Stimulated activated CD4-positive, alpha-beta T cell treated with anti-CD3 and anti-CD28 coated beads, TNF-alpha, amount 100 ng/mL, for 24 hours (primary cell): Measurements from ENCODE around the gene ZFYVE16.
A peak's percentile ranks its signal among the peaks of the same experiment; 100 is the strongest.
"Not testable (repeated sequence)": the region's sequence is repeated elsewhere in the genome, so short reads cannot be mapped to it uniquely, and the experiment has no call there.

Experiments
- DNase-seq, 3 experiments: peaks; one replicate each; pipeline ENCODE4 v3.0.0-alpha.2; 2020; ENCODE audit warnings: low read depth in 3 of 3

ZFYVE16 gene

DNA sequence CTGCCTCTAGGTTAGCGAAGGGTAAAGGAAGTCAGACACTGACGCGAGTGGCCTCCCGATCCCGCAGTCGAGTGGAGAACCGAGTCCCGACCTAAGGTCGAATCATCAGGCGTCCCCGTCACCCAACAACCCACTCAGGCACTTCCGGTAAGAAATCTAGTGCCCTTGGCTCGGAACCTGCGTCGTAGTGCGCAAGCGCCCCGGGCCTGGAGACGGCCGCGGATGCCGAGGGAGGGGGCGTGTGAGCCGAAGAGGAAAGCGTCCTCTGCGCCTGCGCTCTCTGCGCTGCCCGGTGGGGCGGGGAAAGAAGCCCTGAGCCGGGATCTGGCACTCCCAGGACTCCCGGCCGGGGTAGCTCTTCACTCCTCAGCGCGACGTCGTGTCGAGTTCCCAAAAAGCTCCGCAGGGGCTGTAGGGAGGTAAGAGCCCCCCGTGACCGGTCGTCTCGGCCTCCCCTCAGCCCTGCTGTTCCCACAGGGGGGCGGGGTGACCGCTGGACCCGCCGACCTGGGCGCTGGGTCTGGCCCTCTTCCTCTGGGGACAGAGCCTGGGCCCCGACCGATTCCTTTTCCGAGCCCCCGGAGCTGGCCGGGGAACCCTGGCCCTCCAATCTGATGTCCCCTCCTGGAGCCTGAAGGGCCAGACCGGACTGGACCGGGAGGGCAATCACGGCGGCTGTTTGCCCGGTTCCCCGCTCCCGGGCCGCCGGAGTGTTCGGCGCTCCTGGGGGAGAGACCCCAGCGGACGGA lies at the start of gene ZFYVE16:
ZFYVE16 (plus strand) TSS at position 330 of the 749 bp plus-strand sequence. CDS start 26,084 bp downstream, outside the sequence.
- DNase-seq: peak; percentile 91 to 95 (median 94)

DNA sequence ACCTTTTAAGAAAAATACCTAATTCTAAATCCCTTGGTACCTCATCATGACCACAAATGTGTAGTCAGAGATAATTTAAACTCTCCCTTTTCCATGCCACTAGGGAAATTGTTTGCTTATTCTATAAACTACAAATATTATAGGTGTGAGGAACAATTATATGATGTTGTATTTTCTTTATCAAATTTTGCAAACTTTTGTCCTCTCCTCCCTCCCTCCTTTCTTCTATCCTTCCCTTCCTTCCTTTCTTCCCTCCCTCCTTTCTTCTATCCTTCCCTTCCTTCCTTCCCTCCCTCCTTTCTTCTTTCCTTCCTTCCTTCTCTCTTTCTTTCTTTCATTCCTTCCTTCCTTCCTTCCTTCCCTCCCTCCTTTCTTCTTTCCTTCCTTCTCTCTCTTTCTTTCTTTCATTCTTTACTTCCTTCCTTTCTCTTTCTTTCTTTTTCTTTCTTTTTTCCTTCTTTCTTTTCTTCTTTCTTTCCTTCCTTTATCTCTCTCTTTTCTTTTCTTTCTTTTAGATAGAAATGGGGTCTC lies 46.9 kb upstream of the ZFYVE16 start:
- no peak for DNase-seq

DNA sequence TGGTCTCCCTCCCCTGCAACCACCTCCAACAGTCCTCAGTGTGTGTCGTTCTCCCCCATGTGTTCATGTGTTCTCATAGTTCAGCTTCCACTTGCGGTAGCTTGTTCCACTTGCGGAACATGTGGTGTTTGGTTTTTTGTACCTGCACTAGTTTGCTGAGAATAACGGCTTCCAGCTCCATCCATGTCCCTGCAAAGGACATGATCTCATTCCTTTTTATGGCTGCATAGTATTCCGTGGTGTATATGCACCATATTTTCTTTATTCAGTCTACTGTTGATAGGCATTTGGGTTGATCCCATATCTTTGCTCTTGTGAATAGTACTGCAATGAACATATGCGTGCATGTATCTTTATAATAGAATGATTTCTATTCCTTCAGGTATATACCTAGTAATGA lies 43.0 kb upstream of the ZFYVE16 start:
- DNase-seq: no peak

- DNase-seq: no peak
These were observed 39.0 kb upstream of the ZFYVE16 start for GRCh38 chr5:80368661-80369480.

- DNase-seq: no peak
These were observed 38.3 kb upstream of the ZFYVE16 start for GRCh38 chr5:80369521-80369920.

DNA sequence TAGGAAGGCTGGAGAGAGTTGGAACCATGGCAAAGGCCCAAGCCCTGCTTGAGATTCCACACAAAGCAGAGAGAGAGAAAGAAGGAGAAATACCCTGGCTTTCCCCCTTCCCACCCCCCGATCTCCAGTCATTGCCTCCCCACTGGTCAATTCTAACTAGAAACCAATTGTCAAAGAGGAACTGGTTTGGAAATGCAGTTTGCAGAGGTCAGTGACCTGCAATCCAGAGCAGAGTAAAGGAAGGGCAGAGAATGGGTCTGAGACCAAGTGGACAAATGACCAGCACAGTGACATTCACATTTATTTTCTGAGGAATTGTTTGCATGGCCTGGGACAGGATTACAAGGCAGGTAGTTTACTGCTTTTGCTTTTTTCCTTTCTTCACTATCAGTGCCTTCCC lies 37.5 kb upstream of the ZFYVE16 start:
- DNase-seq: no peak

GRCh38 chr5:80372780-80373179 lies 35.1 kb upstream of the ZFYVE16 start:
- DNase-seq: no peak

- DNase-seq: no peak
These were observed 33.7 kb upstream of the ZFYVE16 start for GRCh38 chr5:80374188-80374587.

DNA sequence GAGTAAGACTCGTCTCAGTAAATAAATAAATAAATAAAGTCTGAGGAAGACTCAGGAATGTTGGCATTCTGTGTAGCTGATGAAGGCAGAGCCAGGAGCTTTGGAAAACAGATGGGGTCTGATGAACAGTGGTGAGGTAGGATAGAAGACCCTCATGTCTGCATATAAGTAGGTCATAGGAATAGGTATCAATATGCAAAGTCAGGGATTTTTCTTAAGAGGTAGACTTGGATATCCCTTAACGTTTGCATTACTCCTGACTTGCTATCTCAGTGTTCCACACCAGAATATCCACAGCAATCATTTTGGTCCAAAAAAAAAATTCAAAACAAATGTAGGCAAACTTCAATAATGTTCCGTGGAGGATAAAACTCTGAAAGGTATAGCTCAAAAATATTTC lies 31.3 kb upstream of the ZFYVE16 start:
- no peak for DNase-seq

- no peak for DNase-seq
These were observed 25.4 kb upstream of the ZFYVE16 start for GRCh38 chr5:80382488-80382887.

GRCh38 chr5:80387063-80387768 lies 20.6 kb upstream of the ZFYVE16 start:
- no peak for DNase-seq

- DNase-seq: no peak
These were observed 18.3 kb upstream of the ZFYVE16 start for GRCh38 chr5:80389580-80389979.

DNA sequence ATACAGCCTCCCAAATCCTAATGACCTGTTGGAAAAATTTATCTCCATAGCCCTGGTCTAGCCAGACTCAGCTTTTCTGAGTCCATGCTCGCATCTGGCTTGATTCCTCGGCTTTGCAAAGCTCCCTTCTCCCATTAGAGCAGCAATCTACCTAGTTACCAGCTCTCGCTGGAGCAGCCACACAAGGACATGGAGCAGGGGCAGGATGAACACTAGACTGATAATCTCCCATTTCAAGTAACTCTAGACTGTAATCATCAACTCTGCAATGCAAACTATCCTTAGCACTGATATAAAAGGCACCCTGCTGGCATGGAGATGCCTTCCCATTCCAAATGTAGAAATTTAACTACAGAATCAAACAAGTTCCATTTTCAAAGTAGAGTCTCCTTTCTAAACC lies 17.5 kb upstream of the ZFYVE16 start:
- not testable (repeated sequence) for DNase-seq

GRCh38 chr5:80391267-80391666 lies 16.6 kb upstream of the ZFYVE16 start:
- DNase-seq: not testable (repeated sequence)

DNA sequence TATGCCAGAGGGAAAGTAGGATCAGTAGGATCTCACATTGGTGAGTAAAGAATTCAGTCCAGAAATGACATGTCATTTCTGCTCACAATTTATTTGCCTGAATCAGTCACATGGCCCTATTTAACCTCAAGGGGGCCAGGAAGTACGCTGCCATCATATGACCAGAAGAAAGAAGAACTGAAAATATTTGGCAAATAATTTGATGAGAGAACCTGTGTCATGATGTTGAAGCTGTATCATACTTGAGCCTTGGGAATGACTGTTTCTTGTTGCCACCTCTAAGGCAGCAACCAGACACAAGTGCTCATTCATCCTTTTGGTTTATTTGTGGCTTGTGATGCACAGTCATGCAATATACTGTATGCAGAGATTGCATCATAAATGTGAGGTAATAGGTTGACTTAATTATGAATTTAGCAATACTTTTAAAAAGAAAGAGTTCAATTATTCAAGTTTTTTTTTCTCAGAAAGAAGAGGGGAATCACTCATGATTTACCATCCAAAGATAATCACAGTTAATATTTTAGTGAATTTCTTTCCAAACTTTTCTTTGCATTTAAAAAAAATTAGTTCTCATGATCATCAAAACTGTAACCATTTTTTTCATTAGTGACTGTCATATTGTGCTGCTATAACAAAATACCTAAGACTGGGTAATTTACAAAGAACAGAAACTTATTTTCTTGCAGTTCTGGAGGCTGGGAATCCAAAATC lies 8.2 kb upstream of the ZFYVE16 start:
- no peak for DNase-seq

DNA sequence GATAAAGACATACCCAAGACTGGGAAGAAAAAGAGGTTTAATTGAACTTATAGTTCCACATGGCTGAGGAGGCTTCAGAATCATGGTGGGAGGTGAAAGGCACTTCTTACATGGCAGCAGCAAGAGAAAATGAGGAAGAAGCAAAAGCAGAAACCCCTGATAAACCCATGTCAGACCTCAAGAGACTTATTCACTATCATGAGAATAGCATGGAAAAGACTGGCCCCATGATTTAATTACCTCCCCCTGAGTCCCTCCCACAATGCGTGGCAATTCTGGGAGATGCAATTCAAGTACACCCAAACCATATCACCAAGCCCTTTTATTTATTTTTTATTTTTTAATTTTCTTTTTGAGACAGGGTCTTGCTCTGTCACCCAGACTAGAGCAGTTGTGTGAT lies 7.5 kb upstream of the ZFYVE16 start:
- DNase-seq: not testable (repeated sequence)

DNA sequence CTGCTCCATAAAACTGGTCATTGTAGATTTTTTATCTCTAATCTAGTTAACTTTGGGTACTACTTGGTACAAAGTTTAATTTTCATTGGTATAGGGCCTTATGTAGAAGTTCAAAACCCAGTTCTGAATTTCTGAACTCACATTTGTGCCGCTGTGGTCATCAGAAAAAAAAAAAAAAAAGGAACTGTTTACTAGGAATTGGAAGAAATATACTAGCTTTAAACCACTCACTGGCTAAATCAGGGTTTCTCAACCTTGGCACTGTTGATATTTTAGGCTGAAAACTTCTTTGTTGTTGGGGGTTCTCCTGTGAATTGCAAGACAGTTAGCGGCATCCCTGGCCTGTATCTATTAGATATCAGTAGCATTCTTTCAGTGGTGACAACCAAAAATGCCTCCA lies 4.1 kb upstream of the ZFYVE16 start:
- no peak for DNase-seq

- DNase-seq: peak in 1 of 3 experiments; percentile 1
These were observed 707 bp upstream of the ZFYVE16 start for GRCh38 chr5:80406980-80407734.

GRCh38 chr5:80408484-80409366 lies 861 bp downstream of the ZFYVE16 start:
- peak; percentile 1 to 47 (median 2) for DNase-seq
